HepG2 (cell line): ENCODE measurements around the gene OR10H2. TPM values are rescaled to one million over a fixed set of nuclear protein-coding genes. Genes with fewer than 3 reads are reported as not detected.
"Not testable (repeated sequence)": the region's sequence is repeated elsewhere in the genome, so short reads cannot be mapped to it uniquely, and the experiment has no call there.

Source experiments
- ATAC-seq: fragments of 200-7000 bp; cut with Tn5 transposase; 3 replicates; pipeline ENCODE4 v1.9.1; 2020; ENCODE audit warnings: mild to moderate bottlenecking, moderate library complexity
- BruUV-seq: library from RNA; stranded (reverse); fragments of 400-500 nt; replicated peaks from 2 replicates; lab custom pipeline; 2021; lab: Mats Ljungman, UMichigan
- CTCF ChIA-PET: fragments of 300-600 bp; formaldehyde crosslinking; extraction: SDS; loops from one replicate; lab custom pipeline; 2021; ENCODE audit warnings: low total read pairs, inconsistent platforms, low intra/inter-chr PET ratio; lab: Yijun Ruan, JAX
- POLR2A ChIA-PET: fragments of 350-600 bp; sonication (Branson Sonifier 250); formaldehyde crosslinking; loops from one replicate; lab custom pipeline; 2020; ENCODE audit warnings: antibody characterized with exemption, inconsistent platforms; lab: Yijun Ruan, JAX
- DNase-seq: peaks from one replicate; pipeline ENCODE4 v3.0.0-alpha.2; 2015; ENCODE audit warnings: low spot score
- FAIRE-seq: peaks from 3 replicates; lab custom pipeline; 2011; peaks lifted over from hg19 to GRCh38; lab: Jason Lieb, UNC
- H2AFZ ChIP-seq: one replicate; pipeline ENCODE4 v1.6.1; 2011; ENCODE audit warnings: low read length, inconsistent platforms
- H3K27ac ChIP-seq: fragments of 300-600 bp; 3 replicates; pipeline ENCODE4 v1.8.0; 2011; ENCODE audit warnings: mixed run types, mild to moderate bottlenecking, mixed read lengths, low read length, inconsistent platforms; ENCODE audit not compliant: insufficient read depth; ENCODE audit errors: extremely low read length
- H3K27me3 ChIP-seq, 2 experiments: fragments of 200-600 bp in 1 of 2; 2 replicates in 1 of 2; 3 replicates in 1 of 2; pipeline versions ENCODE4 v1.6.0 to v1.8.0; 2011; ENCODE audit warnings: low read length in 2 of 2, mild to moderate bottlenecking in 2 of 2, moderate library complexity in 2 of 2, inconsistent platforms in 1 of 2; ENCODE audit not compliant: insufficient read depth in 2 of 2, control insufficient read depth in 1 of 2
- H3K36me3 ChIP-seq, 2 experiments: fragments of 200-600 bp in 1 of 2; replicated peaks in 1 of 2; 2 replicates in 1 of 2; 3 replicates in 1 of 2; pipeline versions ENCODE4 v1.5.1 to v1.8.0; 2011; ENCODE audit warnings: low read length in 2 of 2, inconsistent platforms in 1 of 2; ENCODE audit not compliant: insufficient read depth in 2 of 2, control insufficient read depth in 1 of 2
- H3K4me1 ChIP-seq: 2 replicates; pipeline ENCODE4 v1.5.1; 2012; ENCODE audit warnings: low read length, inconsistent platforms; ENCODE audit not compliant: insufficient read depth
- H3K4me2 ChIP-seq: 2 replicates; pipeline ENCODE4 v1.6.0; 2011; ENCODE audit warnings: low read depth, low read length, inconsistent platforms
- H3K4me3 ChIP-seq, 3 experiments: fragments of 200-600 bp in 1 of 3; sonication (generic), shearing (Covaris generic) in 1 of 3; replicated peaks in 1 of 3; 2 replicates each; pipeline ENCODE4 v1.5.1; 2011 to 2016; ENCODE audit warnings: low read length in 3 of 3, inconsistent platforms in 2 of 3, low read depth in 2 of 3, mild to moderate bottlenecking in 2 of 3, control low read depth in 1 of 3, mixed read lengths in 1 of 3; ENCODE audit not compliant: insufficient read depth in 1 of 3
- H3K79me2 ChIP-seq: one replicate; pipeline ENCODE4 v1.6.1; 2011; ENCODE audit warnings: low read length, inconsistent platforms; ENCODE audit not compliant: insufficient read depth
- H3K9ac ChIP-seq: 2 replicates; pipeline ENCODE4 v1.6.0; 2011; ENCODE audit warnings: mild to moderate bottlenecking, low read depth, low read length, inconsistent platforms; ENCODE audit not compliant: insufficient read depth
- H3K9me3 ChIP-seq: 2 replicates; pipeline ENCODE4 v1.5.1; 2012; ENCODE audit warnings: mild to moderate bottlenecking, low read length
- H4K20me1 ChIP-seq: 2 replicates; pipeline ENCODE4 v1.6.0; 2011; ENCODE audit warnings: inconsistent platforms, mild to moderate bottlenecking, low read length, moderate library complexity; ENCODE audit not compliant: insufficient read depth
- AHR ChIP-seq: IDR thresholded peaks from 2 replicates; pipeline ENCODE4 v1.6.1; 2018; ENCODE audit warnings: missing genetic modification reagents, missing compliant biosample characterization
- ATF7 ChIP-seq, 2 experiments: fragments of 450-650 bp in 1 of 2; sonication (generic) in 1 of 2; formaldehyde crosslinking in 1 of 2; IDR thresholded peaks; 2 replicates each; pipeline versions ENCODE4 v1.4.0 to v1.6.1; 2016 to 2020; ENCODE audit warnings: antibody characterized with exemption in 1 of 2, mild to moderate bottlenecking in 1 of 2, missing genetic modification reagents in 1 of 2
- KLF13 ChIP-seq: sonication (generic); formaldehyde crosslinking; IDR thresholded peaks from 2 replicates; pipeline ENCODE4 v1.4.0; 2020; ENCODE audit warnings: mild to moderate bottlenecking, missing genetic modification reagents
- SRY ChIP-seq: sonication (generic); formaldehyde crosslinking; IDR thresholded peaks from 2 replicates; pipeline ENCODE4 v1.8.0; 2022; ENCODE audit warnings: mild to moderate bottlenecking, missing genetic modification reagents
- ZBTB7B ChIP-seq: sonication (generic); formaldehyde crosslinking; IDR thresholded peaks from 2 replicates; pipeline ENCODE4 v1.4.0; 2020; ENCODE audit warnings: missing genetic modification reagents
- ZNF329 ChIP-seq: sonication (generic); formaldehyde crosslinking; IDR thresholded peaks from 2 replicates; pipeline ENCODE4 v1.9.0; 2021; ENCODE audit warnings: low read depth, mild to moderate bottlenecking, missing genetic modification reagents
- ZNF331 ChIP-seq: sonication (generic); formaldehyde crosslinking; IDR thresholded peaks from 2 replicates; pipeline ENCODE4 v1.4.0; 2020; ENCODE audit warnings: missing genetic modification reagents
- ZNF44 ChIP-seq: sonication (generic); formaldehyde crosslinking; IDR thresholded peaks from 2 replicates; pipeline ENCODE4 v1.5.1; 2020; ENCODE audit warnings: mild to moderate bottlenecking, missing genetic modification reagents
- WGBS: methylation state at CpG from one replicate; pipeline ENCODE4 v1.1.6; 2017; ENCODE audit warnings: low lambda C conversion rate; 5-methylcytosine and 5-hydroxymethylcytosine counted together
- in situ Hi-C: cut with HindIII; loops from 2 replicates; pipeline ENCODE4 v1.10.0; 2017; ENCODE audit warnings: low pct_unique_long_range_greater_than_20kb; ENCODE audit not compliant: extremely low pct_ligation_motif_present
- intact Hi-C: fragments of 100-400 bp; cut with micrococcal nuclease; formaldehyde crosslinking; loops from one replicate; pipeline ENCODE4 v1.10.0; 2022; ENCODE audit not compliant: unreplicated experiment
- polyA plus RNA-seq, 8 experiments: library from polyadenylated mRNA; depleted of rRNA in 3 of 8; stranded (reverse) in 7 of 8; unstranded in 1 of 8; fragments of >200 nt; fragmentation: Illumina TruSeq in 4 of 8; extraction: Trizol in 4 of 8; gene quantifications; 2 replicates each; pipeline versions ENCODE4 v1.2.1 to v1.2.3, GENCODE V29; 2011 to 2016; ENCODE audit warnings: low read depth in 4 of 8, missing spikeins in 1 of 8, mixed read lengths in 1 of 8; ENCODE audit not compliant: insufficient read depth in 1 of 8
- total RNA-seq, 5 experiments: library from RNA; depleted of rRNA; stranded (reverse); fragments of >200 nt; fragmentation: Illumina TruSeq; extraction: Trizol; gene quantifications; 2 replicates each; pipeline ENCODE4 v1.2.3, GENCODE V29; 2016; ENCODE audit warnings: low read depth in 1 of 5
- TF ChIP-seq, protein P1 (sequence below): sonication (generic); formaldehyde crosslinking; IDR thresholded peaks from 2 replicates; pipeline ENCODE4 v1.5.0; 2020; ENCODE audit warnings: mild to moderate bottlenecking, missing genetic modification reagents

OR10H2 gene
- total and polyA plus RNA-seq, 2 of the 13 experiments (the other 11 are each of a cell fraction or from before 2014, with no cell fraction given) = not detected

DNA sequence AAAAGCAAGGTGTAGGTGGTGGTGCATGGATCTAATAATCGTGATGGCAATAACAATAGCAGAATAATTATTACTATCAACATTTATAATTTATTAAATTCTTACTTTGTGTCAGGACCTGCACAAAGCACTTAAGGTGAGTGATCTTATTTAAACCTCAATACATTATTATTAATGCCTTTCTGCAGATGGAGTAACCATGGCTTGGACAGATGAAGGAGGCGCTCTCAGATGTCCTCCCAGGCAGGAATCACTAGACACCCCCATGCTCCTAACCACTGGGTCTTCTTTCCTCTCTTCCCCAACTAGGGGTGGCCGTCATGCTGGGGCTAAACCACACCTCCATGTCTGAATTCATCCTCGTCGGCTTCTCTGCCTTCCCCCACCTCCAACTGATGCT lies at the start of gene OR10H2 (continued):
- TF ChIP-seq, protein P1, sequence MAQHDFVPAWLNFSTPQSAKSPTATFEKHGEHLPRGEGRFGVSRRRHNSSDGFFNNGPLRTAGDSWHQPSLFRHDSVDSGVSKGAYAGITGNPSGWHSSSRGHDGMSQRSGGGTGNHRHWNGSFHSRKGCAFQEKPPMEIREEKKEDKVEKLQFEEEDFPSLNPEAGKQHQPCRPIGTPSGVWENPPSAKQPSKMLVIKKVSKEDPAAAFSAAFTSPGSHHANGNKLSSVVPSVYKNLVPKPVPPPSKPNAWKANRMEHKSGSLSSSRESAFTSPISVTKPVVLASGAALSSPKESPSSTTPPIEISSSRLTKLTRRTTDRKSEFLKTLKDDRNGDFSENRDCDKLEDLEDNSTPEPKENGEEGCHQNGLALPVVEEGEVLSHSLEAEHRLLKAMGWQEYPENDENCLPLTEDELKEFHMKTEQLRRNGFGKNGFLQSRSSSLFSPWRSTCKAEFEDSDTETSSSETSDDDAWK (CRISPR knock-in tag) = no peak
- TF ChIP-seq SRY (CRISPR knock-in tag) = no peak
- no peak for TF ChIP-seq ZNF331 (CRISPR knock-in tag)
- TF ChIP-seq ZNF44 (CRISPR knock-in tag) = no peak
- TF ChIP-seq ZBTB7B (CRISPR knock-in tag) = no peak
- no peak for TF ChIP-seq KLF13
- TF ChIP-seq AHR (CRISPR knock-in tag) = no peak
- TF ChIP-seq, all 625 proteins: peak for 0

DNA sequence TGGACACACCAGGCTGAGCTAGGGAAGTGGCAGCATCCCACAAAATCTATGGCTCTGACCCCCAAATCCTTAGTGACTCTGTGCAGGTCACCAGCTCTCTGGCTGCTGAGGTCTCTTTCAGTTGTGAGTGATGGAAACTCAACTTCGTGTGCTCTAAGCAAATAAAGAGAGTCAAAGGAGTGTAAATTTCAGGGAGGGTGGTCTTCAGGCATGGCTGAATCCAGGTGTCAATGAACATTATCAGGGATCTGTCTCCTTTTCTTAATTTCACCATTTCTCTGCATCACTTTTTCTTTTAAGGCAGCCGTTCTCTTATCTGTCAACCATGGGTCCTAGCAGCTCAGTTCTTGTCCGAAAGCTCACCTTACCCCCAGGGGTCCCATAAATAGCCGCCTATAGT lies 48.7 kb upstream of the OR10H2 start:
- ChIA-PET CTCF (no interaction called here), POLR2A (interaction anchor here (3.0 kb wide), 1 partner anchor 38 kb away, joined by 7 read pairs; the partner anchor contains the start of gene CYP4F3)
- ATAC-seq = no peak
- no peak overlapping the region for H2AFZ ChIP-seq
- no peaks in the 10 kb centered on the region for H3K27me3 ChIP-seq
- peaks cover 66% of the 10 kb centered on the region for H3K4me1 ChIP-seq
- FAIRE-seq = no peak
- no peak for DNase-seq
- H3K27ac ChIP-seq = no peak overlapping the region
- H3K9me3 ChIP-seq = no peaks in the 10 kb centered on the region
- BruUV-seq = no TSS peak
- H3K36me3 ChIP-seq = peaks cover 7 to 13% of the 10 kb centered on the region in 2 experiments
- H3K4me3 ChIP-seq = no peak overlapping the region
- no peak overlapping the region for H3K9ac ChIP-seq
- in situ Hi-C loops = loop anchor here (5.0 kb wide), 1 partner anchor 98 kb away; no protein-coding TSS in a partner anchor
- no peak for TF ChIP-seq ATF7 (IDR thresholded peaks at IDR 0.05)
- TF ChIP-seq ATF7 (CRISPR knock-in tag; IDR thresholded peaks at IDR 0.05) = no peak
- TF ChIP-seq ZNF329 (CRISPR knock-in tag) = peak; percentile 98
- TF ChIP-seq, all 625 proteins: peak for 1
- intact Hi-C loops = no loop called here
- 21% methylated on average over 4 of the region's 4 CpGs for WGBS
- no peak overlapping the region for H3K4me2 ChIP-seq
- no peaks in the 10 kb centered on the region for H4K20me1 ChIP-seq
- H3K79me2 ChIP-seq = peaks cover 6% of the 10 kb centered on the region

DNA sequence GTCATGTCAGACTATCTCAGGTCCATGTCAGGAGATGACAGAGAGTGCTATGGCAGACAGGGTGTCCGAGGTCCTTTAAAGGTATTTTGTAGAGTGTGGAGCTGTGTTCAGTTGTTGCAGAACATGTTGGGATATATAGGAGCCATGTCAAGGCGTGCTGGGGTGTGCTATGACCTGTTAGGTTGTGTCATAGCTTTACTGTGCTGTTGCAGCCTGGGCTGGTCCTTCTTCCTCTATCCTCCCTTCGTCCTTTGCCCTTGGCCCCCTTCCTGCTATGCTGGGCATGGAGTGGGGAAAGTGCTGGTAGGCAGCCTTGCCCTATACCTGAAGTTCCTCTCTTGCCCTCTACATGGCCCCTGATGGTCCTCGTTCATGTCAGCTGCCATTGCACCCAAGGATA lies 48.0 kb upstream of the OR10H2 start:
- DNase-seq, H3K4me3 ChIP-seq, H3K9ac ChIP-seq, H4K20me1 ChIP-seq, H3K4me2 ChIP-seq, H3K79me2 ChIP-seq, CTCF ChIA-PET, H3K9me3 ChIP-seq, BruUV-seq, H3K27me3 ChIP-seq, H2AFZ ChIP-seq, intact Hi-C loops, ATAC-seq: not testable (repeated sequence)
- FAIRE-seq = peak; percentile 4
- in situ Hi-C loops = loop anchor here (5.0 kb wide), 1 partner anchor 97 kb away; no protein-coding TSS in a partner anchor
- H3K27ac ChIP-seq = peak overlapping the region; percentile 73
- peaks cover 58% of the 10 kb centered on the region for H3K4me1 ChIP-seq
- POLR2A ChIA-PET = interaction anchor here (3.0 kb wide), 1 partner anchor 39 kb away, joined by 7 read pairs; the partner anchor contains the start of gene CYP4F3
- WGBS = 92% methylated on average over 4 of the region's 4 CpGs
- peaks cover 7 to 16% of the 10 kb centered on the region in 2 experiments for H3K36me3 ChIP-seq
